ENCODE results near the gene TTC3.

TTC3 gene

DNA sequence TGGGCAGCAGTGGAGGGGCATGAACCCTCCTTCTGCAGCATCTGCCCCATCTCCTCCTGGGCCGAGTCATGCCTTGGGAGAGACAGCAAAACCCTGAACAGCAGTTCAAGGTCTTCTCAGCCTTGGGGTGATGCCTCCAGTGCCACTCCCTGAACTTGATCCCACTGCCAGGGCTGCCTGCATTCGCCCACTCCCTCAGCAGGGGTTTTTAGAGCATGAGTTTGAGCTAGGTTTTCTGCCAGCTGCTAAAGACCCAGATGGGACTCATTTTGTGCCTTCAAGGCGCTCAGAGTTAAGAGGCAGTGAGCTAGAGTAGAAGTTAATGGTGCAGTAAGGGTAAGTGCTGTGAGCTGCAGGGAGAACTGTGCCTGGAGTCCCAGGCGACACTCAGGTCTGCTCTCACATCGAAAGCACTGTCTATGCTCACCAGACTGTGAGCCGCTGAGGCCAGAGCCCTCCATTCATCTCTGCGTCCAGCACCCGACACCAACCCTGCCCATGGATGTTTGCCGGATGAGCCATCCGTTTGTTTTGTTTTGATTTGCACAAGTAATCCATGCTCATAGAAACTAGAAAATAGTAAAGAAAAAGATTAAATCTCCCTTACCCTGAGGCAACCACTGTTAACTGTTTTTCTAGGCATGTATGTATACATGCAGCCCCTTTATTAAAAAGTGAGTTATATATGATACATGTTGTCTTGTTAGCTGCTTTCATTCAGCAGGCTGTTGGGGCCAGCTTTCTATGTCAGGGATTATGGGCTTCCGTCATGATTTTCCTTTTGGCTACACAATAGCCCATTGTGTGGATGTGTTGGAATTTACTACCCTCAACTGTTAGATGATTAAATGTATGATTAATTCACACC is 126.2 kb downstream of the TTC3 start:
- TF ChIP-seq CTCF (IDR thresholded peaks at IDR 0.05; ENCODE audit: insufficient read depth, low read length) (no peak), SPI1 (IDR thresholded peaks at IDR 0.05; ENCODE audit: borderline replicate concordance, low read depth) (no peak), REST (IDR thresholded peaks at IDR 0.05; ENCODE audit: insufficient replicate concordance, low read depth) (no peak), GABPA (IDR thresholded peaks at IDR 0.05; ENCODE audit: low read depth) (no peak), POLR2AphosphoS5 (IDR thresholded peaks at IDR 0.05; ENCODE audit: low read depth) (no peak)
- Histone ChIP-seq H3K27me3 (ENCODE audit: insufficient read depth, poor library complexity, severe bottlenecking) (no peaks in the 10 kb centered on the region), H3K27ac (replicated peaks) (no peak overlapping the region), H3K4me3 (replicated peaks; ENCODE audit: insufficient read depth, low read length) (no peak overlapping the region)
- DNase-seq (ENCODE audit: low read depth in 1 of 2, low spot score in 1 of 2), result no peak

- TF ChIP-seq POLR2AphosphoS5 (IDR thresholded peaks at IDR 0.05; ENCODE audit: low read depth), result no peak
- TF ChIP-seq GABPA (IDR thresholded peaks at IDR 0.05; ENCODE audit: low read depth), result no peak
- TF ChIP-seq SPI1 (IDR thresholded peaks at IDR 0.05; ENCODE audit: borderline replicate concordance, low read depth), result no peak
- no peak for TF ChIP-seq CTCF (IDR thresholded peaks at IDR 0.05; ENCODE audit: insufficient read depth, low read length)
- no peak for TF ChIP-seq REST (IDR thresholded peaks at IDR 0.05; ENCODE audit: insufficient replicate concordance, low read depth)
- DNase-seq (ENCODE audit: low read depth in 1 of 2, low spot score in 1 of 2), result no peak
- no peak overlapping the region for H3K4me3 ChIP-seq (replicated peaks; ENCODE audit: insufficient read depth, low read length)
- no peaks in the 10 kb centered on the region for H3K27me3 ChIP-seq (ENCODE audit: insufficient read depth, poor library complexity, severe bottlenecking)
- H3K27ac ChIP-seq (replicated peaks), result no peak overlapping the region
These were observed 127.8 kb downstream of the TTC3 start for GRCh38 chr21:37200641-37201480.

- Histone ChIP-seq H3K27ac (replicated peaks) (no peak overlapping the region), H3K27me3 (ENCODE audit: insufficient read depth, poor library complexity, severe bottlenecking) (no peaks in the 10 kb centered on the region), H3K4me3 (replicated peaks; ENCODE audit: insufficient read depth, low read length) (no peak overlapping the region)
- DNase-seq (ENCODE audit: low read depth in 1 of 2, low spot score in 1 of 2), result no peak
- TF ChIP-seq REST (IDR thresholded peaks at IDR 0.05; ENCODE audit: insufficient replicate concordance, low read depth) (no peak), SPI1 (IDR thresholded peaks at IDR 0.05; ENCODE audit: borderline replicate concordance, low read depth) (no peak), POLR2AphosphoS5 (IDR thresholded peaks at IDR 0.05; ENCODE audit: low read depth) (no peak), GABPA (IDR thresholded peaks at IDR 0.05; ENCODE audit: low read depth) (no peak), CTCF (IDR thresholded peaks at IDR 0.05; ENCODE audit: insufficient read depth, low read length) (no peak)
These were observed 129.4 kb downstream of the TTC3 start for GRCh38 chr21:37202221-37203110.

Data from HL-60 (cell line).